Left lung (tissue), 10 donors: ENCODE measurements around the gene NBEAL1. TPM values are rescaled to one million over a fixed set of nuclear protein-coding genes. Genes with fewer than 3 reads are reported as not detected.

ENCODE experiments used
- ATAC-seq: fragments of 200-7000 bp; cut with Tn5 transposase; one replicate; pipeline ENCODE4 v1.9.1; 2020; ENCODE audit warnings: moderate library complexity
- DNase-seq, 4 donors: peaks; one replicate each; pipeline ENCODE4 v3.0.0-alpha.2; 2013 to 2020
- H3K27ac ChIP-seq, 2 donors: fragments of 200-600 bp; sonication (generic) in 1 of 2; one replicate each; pipeline versions ENCODE4 v1.5.0 to v1.8.0; 2020 to 2021
- H3K27me3 ChIP-seq, 2 donors: fragments of 200-600 bp; sonication (generic) in 1 of 2; one replicate each; pipeline versions ENCODE4 v1.5.0 to v1.8.0; 2020 to 2021
- H3K36me3 ChIP-seq, 2 donors: fragments of 200-600 bp; sonication (generic) in 1 of 2; one replicate each; pipeline versions ENCODE4 v1.5.0 to v1.8.0; 2020 to 2021
- H3K4me1 ChIP-seq, 2 donors: fragments of 200-600 bp; one replicate each; pipeline ENCODE4 v1.8.0; 2021
- H3K4me3 ChIP-seq, 2 donors: fragments of 200-600 bp; sonication (generic) in 1 of 2; one replicate each; pipeline versions ENCODE4 v1.5.0 to v1.8.0; 2020 to 2021; ENCODE audit warnings: mild to moderate bottlenecking in 1 of 2
- H3K9me3 ChIP-seq, 2 donors: fragments of 200-600 bp; sonication (generic) in 1 of 2; one replicate each; pipeline versions ENCODE4 v1.5.0 to v1.8.0; 2020 to 2021
- CTCF ChIP-seq, 2 donors: fragments of 200-600 bp; sonication (generic) in 1 of 2; IDR thresholded peaks; one replicate each; pipeline versions ENCODE4 v1.5.0 to v1.8.0; 2021; ENCODE audit warnings: antibody characterized with exemption in 2 of 2
- intact Hi-C, 2 donors: fragments of 100-400 bp; cut with DNase I; formaldehyde crosslinking; loops; one replicate each; pipeline versions ENCODE4 v1.11.2 to v1.14.2; 2022
- polyA plus RNA-seq, 6 donors: library from polyadenylated mRNA; unstranded; fragments of 120-200 nt; gene quantifications; one replicate each; pipeline ENCODE4 v1.2.1, GENCODE V29; 2013; ENCODE audit not compliant: insufficient read length in 6 of 6
- total RNA-seq, 2 donors: library from RNA; stranded (reverse); fragmentation: NEBNext Ultra II Directional; extraction: Animal tissue kit (Norgen Biotek cat#: 25700); gene quantifications; one replicate each; pipeline ENCODE4 v1.2.1, GENCODE V29; 2021
- donor health status: DM: no; HTN: yes; CAD: no.
- donor health status: DM: no; HTN: no; CAD: no.

The NBEAL1 gene
- total and polyA plus RNA-seq, 8 donors, result 11.4 to 72.2 (median 19.6) TPM

- Histone ChIP-seq H3K4me3 (no peak overlapping the region), H3K27ac (no peak overlapping the region), H3K4me1 (no peaks in the 10 kb centered on the region)
Measured at GRCh38 chr2:203261326-203262159, 246.9 kb downstream of the NBEAL1 start.

More at GRCh38 chr2:203261326-203262159, 246.9 kb downstream of the NBEAL1 start:
- H3K9me3 ChIP-seq, result no peaks in the 10 kb centered on the region
- TF ChIP-seq CTCF (IDR thresholded peaks at IDR 0.05), result no peak
- H3K27me3 ChIP-seq, result no peaks in the 10 kb centered on the region
- peaks cover 0 to 81% of the 10 kb centered on the region in 2 donors for H3K36me3 ChIP-seq
- intact Hi-C loops, result no loop called here
- ATAC-seq (no peak), DNase-seq (no peak)

Other genes with a start within 250 kb of the NBEAL1 start
- gene ICA1L, start 143.1 kb upstream of the NBEAL1 start, total RNA-seq, result 1 to 10 TPM; 2.6 to 2.7 TPM
- gene ICA1L, start 143.1 kb upstream of the NBEAL1 start, polyA plus RNA-seq, result 10 to 100 TPM; 19.9 to 22.8 (median 21.9) TPM
- gene WDR12, start 103.2 kb upstream of the NBEAL1 start, total RNA-seq, result 10 to 100 TPM; 35.4 to 48.5 TPM
- 10 to 100 TPM; 75.1 to 91.3 (median 82.1) TPM for gene WDR12, start 103.2 kb upstream of the NBEAL1 start, polyA plus RNA-seq
- gene CARF, start 102.6 kb upstream of the NBEAL1 start, total RNA-seq, result 1 to 10 TPM; 5.9 to 7.5 TPM
- gene CARF, start 102.6 kb upstream of the NBEAL1 start, polyA plus RNA-seq, result 10 to 100 TPM; 12.7 to 19.8 (median 18.9) TPM
- gene CYP20A1, start 224.1 kb downstream of the NBEAL1 start, total RNA-seq, result 10 to 100 TPM; 29.1 to 31.0 TPM
- gene CYP20A1, start 224.1 kb downstream of the NBEAL1 start, polyA plus RNA-seq, result 10 to 100 TPM; 21.2 to 23.8 (median 22.5) TPM